SU-DHL-6 (cell line): ENCODE measurements around the gene C7orf57.

Source experiments
- H2AFZ ChIP-seq: fragments of 200-600 bp; sonication (generic); 2 replicates; pipeline ENCODE4 v1.6.1; 2014; ENCODE audit warnings: low read depth, mild to moderate bottlenecking, moderate library complexity, mixed read lengths, antibody characterized with exemption, low read length; ENCODE audit not compliant: severe bottlenecking
- H3F3A ChIP-seq: fragments of 200-600 bp; shearing (Covaris generic); 2 replicates; pipeline ENCODE4 v1.6.0; 2016; ENCODE audit warnings: antibody characterized with exemption, mild to moderate bottlenecking; ENCODE audit not compliant: insufficient read depth
- H3K27ac ChIP-seq: fragments of 200-600 bp; sonication (generic); 2 replicates; pipeline ENCODE4 v1.5.1; 2016; ENCODE audit warnings: low read depth, mild to moderate bottlenecking, low read length, moderate library complexity, mixed read lengths
- H3K27me3 ChIP-seq: fragments of 200-600 bp; sonication (generic), shearing (Covaris generic); 2 replicates; pipeline ENCODE4 v1.6.0; 2014; ENCODE audit warnings: mild to moderate bottlenecking, low read length
- H3K36me3 ChIP-seq: fragments of 200-600 bp; sonication (generic); 2 replicates; pipeline ENCODE4 v1.6.1; 2014; ENCODE audit warnings: mild to moderate bottlenecking, low read length, mixed read lengths
- H3K4me2 ChIP-seq: fragments of 300-600, 200-600 bp; shearing (Covaris generic), sonication (generic); 2 replicates; pipeline ENCODE4 v1.6.0; 2014; ENCODE audit warnings: low read length, low read depth, mild to moderate bottlenecking; ENCODE audit not compliant: poor library complexity, severe bottlenecking
- H3K4me3 ChIP-seq: fragments of 200-600 bp; sonication (generic); 2 replicates; pipeline ENCODE4 v1.5.1; 2014; ENCODE audit warnings: antibody characterized with exemption, low read length, mild to moderate bottlenecking, mixed read lengths; ENCODE audit not compliant: insufficient read depth, poor library complexity, severe bottlenecking
- H3K79me2 ChIP-seq: fragments of 200-600 bp; sonication (generic); 2 replicates; pipeline ENCODE4 v1.6.1; 2014; ENCODE audit warnings: mild to moderate bottlenecking, low read length, moderate library complexity; ENCODE audit not compliant: insufficient read depth
- H3K9ac ChIP-seq: fragments of 200-600 bp; sonication (generic); 2 replicates; pipeline ENCODE4 v1.7.0; 2014; ENCODE audit warnings: mild to moderate bottlenecking, low read length
- H3K9me2 ChIP-seq: fragments of 200-600 bp; sonication (generic); replicated peaks from 2 replicates; pipeline ENCODE4 v1.6.1; 2014; ENCODE audit warnings: low read length; ENCODE audit not compliant: insufficient read depth
- H3K9me3 ChIP-seq: fragments of 200-600 bp; sonication (generic); 2 replicates; pipeline ENCODE4 v1.6.1; 2014; ENCODE audit warnings: low read length, mixed read lengths; ENCODE audit not compliant: insufficient read depth
- H4K20me1 ChIP-seq: fragments of 200-600 bp; sonication (generic); 2 replicates; pipeline ENCODE4 v1.6.1; 2014; ENCODE audit warnings: low read depth, mild to moderate bottlenecking, antibody characterized with exemption, low read length, moderate library complexity, mixed read lengths
- EZH2phosphoT487 ChIP-seq: fragments of 200-600 bp; sonication (generic), shearing (Covaris generic); conservative IDR thresholded peaks from 2 replicates; pipeline ENCODE4 v1.6.1; 2018; ENCODE audit warnings: mild to moderate bottlenecking, antibody characterized with exemption, low read length, moderate library complexity, mixed read lengths
- TF ChIP-seq, protein P1 (sequence below): fragments of 200-600 bp; sonication (generic); IDR thresholded peaks from one replicate; pipeline ENCODE4 v1.5.1; 2017; ENCODE audit warnings: antibody characterized with exemption, mild to moderate bottlenecking, low read length, moderate library complexity; ENCODE audit not compliant: insufficient read depth, poor library complexity, severe bottlenecking

C7orf57 gene

GRCh38 chr7:48108959-48109847 is 73.9 kb downstream of the C7orf57 start:
- Histone ChIP-seq H3K9me3 (no peaks in the 10 kb centered on the region), H3K4me2 (no peak overlapping the region), H3K79me2 (no peaks in the 10 kb centered on the region), H3K4me3 (no peak overlapping the region), H3K27ac (no peak overlapping the region), H3K9me2 (no peaks in the 10 kb centered on the region), H2AFZ (peak overlapping the region; percentile 56), H4K20me1 (no peaks in the 10 kb centered on the region), H3K27me3 (no peaks in the 10 kb centered on the region), H3K36me3 (no peaks in the 10 kb centered on the region), H3F3A (no peaks in the 10 kb centered on the region), H3K9ac (no peak overlapping the region)
- TF ChIP-seq, protein P1, sequence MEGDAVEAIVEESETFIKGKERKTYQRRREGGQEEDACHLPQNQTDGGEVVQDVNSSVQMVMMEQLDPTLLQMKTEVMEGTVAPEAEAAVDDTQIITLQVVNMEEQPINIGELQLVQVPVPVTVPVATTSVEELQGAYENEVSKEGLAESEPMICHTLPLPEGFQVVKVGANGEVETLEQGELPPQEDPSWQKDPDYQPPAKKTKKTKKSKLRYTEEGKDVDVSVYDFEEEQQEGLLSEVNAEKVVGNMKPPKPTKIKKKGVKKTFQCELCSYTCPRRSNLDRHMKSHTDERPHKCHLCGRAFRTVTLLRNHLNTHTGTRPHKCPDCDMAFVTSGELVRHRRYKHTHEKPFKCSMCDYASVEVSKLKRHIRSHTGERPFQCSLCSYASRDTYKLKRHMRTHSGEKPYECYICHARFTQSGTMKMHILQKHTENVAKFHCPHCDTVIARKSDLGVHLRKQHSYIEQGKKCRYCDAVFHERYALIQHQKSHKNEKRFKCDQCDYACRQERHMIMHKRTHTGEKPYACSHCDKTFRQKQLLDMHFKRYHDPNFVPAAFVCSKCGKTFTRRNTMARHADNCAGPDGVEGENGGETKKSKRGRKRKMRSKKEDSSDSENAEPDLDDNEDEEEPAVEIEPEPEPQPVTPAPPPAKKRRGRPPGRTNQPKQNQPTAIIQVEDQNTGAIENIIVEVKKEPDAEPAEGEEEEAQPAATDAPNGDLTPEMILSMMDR, result no peak
- no peak for TF ChIP-seq EZH2phosphoT487

GRCh38 chr7:48109848-48110663 is 74.7 kb downstream of the C7orf57 start:
- H4K20me1 ChIP-seq, result no peaks in the 10 kb centered on the region
- H3K4me3 ChIP-seq, result no peak overlapping the region
- H3K9me3 ChIP-seq, result no peaks in the 10 kb centered on the region
- no peaks in the 10 kb centered on the region for H3K9me2 ChIP-seq
- H3F3A ChIP-seq, result no peaks in the 10 kb centered on the region
- no peaks in the 10 kb centered on the region for H3K27me3 ChIP-seq
- H2AFZ ChIP-seq, result peak overlapping the region; percentile 56
- H3K27ac ChIP-seq, result no peak overlapping the region
- no peaks in the 10 kb centered on the region for H3K36me3 ChIP-seq
- H3K4me2 ChIP-seq, result no peak overlapping the region
- H3K9ac ChIP-seq, result no peak overlapping the region
- TF ChIP-seq EZH2phosphoT487, result no peak
- TF ChIP-seq, protein P1, result peak; percentile 99
- no peaks in the 10 kb centered on the region for H3K79me2 ChIP-seq

DNA sequence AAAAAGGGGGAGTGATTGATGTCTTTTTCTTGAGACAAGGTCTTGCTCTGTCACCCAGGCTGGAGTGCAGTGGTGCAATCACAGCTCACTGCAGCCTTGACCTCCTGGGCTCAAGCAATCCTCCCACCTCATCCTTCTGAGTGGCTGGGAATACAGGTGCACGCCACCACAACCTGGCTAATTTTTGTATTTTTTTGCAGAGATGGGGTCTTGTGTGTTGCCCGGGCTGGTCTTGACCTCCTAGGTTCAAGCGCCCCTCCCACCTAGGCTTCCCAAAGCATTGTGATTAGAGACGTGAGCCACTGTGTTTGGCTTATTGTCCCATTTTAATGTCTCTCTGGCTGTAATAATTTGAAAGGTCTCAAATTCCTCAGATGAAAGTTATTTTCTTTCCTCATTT is 75.5 kb downstream of the C7orf57 start:
- no peak overlapping the region for H3K4me2 ChIP-seq
- H3F3A ChIP-seq, result no peaks in the 10 kb centered on the region
- no peak for TF ChIP-seq EZH2phosphoT487
- TF ChIP-seq, protein P1, result no peak
- no peak overlapping the region for H3K9ac ChIP-seq
- no peaks in the 10 kb centered on the region for H3K9me2 ChIP-seq
- no peaks in the 10 kb centered on the region for H3K79me2 ChIP-seq
- H3K9me3 ChIP-seq, result no peaks in the 10 kb centered on the region
- no peak overlapping the region for H3K4me3 ChIP-seq
- no peaks in the 10 kb centered on the region for H3K36me3 ChIP-seq
- no peak overlapping the region for H2AFZ ChIP-seq
- no peaks in the 10 kb centered on the region for H3K27me3 ChIP-seq
- H3K27ac ChIP-seq, result no peak overlapping the region
- H4K20me1 ChIP-seq, result no peaks in the 10 kb centered on the region
